ENCODE results near the gene ADAM12.

DNA sequence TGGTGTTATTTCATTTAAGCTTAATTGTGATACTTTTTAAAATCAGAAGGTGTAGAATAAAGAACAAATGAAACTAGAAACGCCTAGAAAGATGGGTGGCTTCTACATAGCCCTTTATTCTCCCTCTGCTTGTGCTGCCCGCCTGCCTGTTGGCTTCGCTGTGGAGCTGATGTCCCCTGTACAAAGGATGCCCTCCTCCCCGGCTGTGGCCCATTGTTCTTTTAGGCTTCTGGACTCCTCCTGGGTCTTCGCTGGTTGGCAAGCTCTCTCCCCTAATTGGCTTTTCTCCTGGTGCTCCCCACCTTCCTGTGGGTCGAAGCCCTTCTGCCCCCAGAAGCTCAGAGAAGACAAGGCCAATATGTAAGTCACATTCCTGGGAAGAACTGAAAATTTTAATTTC, 393.7 kb downstream of the ADAM12 start:
- no peak for TF ChIP-seq JUND (IDR thresholded peaks at IDR 0.05)
- TF ChIP-seq YY1 (IDR thresholded peaks at IDR 0.05; ENCODE audit: low read depth) = no peak
- no peak for TF ChIP-seq RXRA (IDR thresholded peaks at IDR 0.05; ENCODE audit: borderline replicate concordance, low read depth)
- no peak for TF ChIP-seq POLR2AphosphoS5 (IDR thresholded peaks at IDR 0.05; ENCODE audit: low read depth, low read length)
- TF ChIP-seq, protein P1, sequence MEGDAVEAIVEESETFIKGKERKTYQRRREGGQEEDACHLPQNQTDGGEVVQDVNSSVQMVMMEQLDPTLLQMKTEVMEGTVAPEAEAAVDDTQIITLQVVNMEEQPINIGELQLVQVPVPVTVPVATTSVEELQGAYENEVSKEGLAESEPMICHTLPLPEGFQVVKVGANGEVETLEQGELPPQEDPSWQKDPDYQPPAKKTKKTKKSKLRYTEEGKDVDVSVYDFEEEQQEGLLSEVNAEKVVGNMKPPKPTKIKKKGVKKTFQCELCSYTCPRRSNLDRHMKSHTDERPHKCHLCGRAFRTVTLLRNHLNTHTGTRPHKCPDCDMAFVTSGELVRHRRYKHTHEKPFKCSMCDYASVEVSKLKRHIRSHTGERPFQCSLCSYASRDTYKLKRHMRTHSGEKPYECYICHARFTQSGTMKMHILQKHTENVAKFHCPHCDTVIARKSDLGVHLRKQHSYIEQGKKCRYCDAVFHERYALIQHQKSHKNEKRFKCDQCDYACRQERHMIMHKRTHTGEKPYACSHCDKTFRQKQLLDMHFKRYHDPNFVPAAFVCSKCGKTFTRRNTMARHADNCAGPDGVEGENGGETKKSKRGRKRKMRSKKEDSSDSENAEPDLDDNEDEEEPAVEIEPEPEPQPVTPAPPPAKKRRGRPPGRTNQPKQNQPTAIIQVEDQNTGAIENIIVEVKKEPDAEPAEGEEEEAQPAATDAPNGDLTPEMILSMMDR (IDR thresholded peaks at IDR 0.05) = no peak
- TF ChIP-seq, protein P2, sequence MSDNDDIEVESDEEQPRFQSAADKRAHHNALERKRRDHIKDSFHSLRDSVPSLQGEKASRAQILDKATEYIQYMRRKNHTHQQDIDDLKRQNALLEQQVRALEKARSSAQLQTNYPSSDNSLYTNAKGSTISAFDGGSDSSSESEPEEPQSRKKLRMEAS (IDR thresholded peaks at IDR 0.05; ENCODE audit: low read depth) = no peak
- TF ChIP-seq, protein P3, sequence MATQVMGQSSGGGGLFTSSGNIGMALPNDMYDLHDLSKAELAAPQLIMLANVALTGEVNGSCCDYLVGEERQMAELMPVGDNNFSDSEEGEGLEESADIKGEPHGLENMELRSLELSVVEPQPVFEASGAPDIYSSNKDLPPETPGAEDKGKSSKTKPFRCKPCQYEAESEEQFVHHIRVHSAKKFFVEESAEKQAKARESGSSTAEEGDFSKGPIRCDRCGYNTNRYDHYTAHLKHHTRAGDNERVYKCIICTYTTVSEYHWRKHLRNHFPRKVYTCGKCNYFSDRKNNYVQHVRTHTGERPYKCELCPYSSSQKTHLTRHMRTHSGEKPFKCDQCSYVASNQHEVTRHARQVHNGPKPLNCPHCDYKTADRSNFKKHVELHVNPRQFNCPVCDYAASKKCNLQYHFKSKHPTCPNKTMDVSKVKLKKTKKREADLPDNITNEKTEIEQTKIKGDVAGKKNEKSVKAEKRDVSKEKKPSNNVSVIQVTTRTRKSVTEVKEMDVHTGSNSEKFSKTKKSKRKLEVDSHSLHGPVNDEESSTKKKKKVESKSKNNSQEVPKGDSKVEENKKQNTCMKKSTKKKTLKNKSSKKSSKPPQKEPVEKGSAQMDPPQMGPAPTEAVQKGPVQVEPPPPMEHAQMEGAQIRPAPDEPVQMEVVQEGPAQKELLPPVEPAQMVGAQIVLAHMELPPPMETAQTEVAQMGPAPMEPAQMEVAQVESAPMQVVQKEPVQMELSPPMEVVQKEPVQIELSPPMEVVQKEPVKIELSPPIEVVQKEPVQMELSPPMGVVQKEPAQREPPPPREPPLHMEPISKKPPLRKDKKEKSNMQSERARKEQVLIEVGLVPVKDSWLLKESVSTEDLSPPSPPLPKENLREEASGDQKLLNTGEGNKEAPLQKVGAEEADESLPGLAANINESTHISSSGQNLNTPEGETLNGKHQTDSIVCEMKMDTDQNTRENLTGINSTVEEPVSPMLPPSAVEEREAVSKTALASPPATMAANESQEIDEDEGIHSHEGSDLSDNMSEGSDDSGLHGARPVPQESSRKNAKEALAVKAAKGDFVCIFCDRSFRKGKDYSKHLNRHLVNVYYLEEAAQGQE (IDR thresholded peaks at IDR 0.05; ENCODE audit: low read depth, low read length) = no peak
- no peak for TF ChIP-seq TAF1 (IDR thresholded peaks at IDR 0.05; ENCODE audit: borderline replicate concordance, low read depth, low read length)
- no peak for TF ChIP-seq SIN3A (IDR thresholded peaks at IDR 0.05; ENCODE audit: borderline replicate concordance, low read depth, low read length)

Measured in SK-N-SH (cell line).